ENCODE results near the gene TRIOBP.

Gene TRIOBP

GRCh38 chr22:37726241-37726887 is 29.5 kb downstream of the TRIOBP start:
- WGBS (ENCODE audit: extremely low coverage, insufficient coverage, low lambda C conversion rate): no CpG with 5 or more reads among the region's 20 CpGs
- H2AK5ac ChIP-seq (ENCODE audit: low read length): no peak overlapping the region
- no peak overlapping the region for H2BK5ac ChIP-seq (ENCODE audit: low read length)
- no peak overlapping the region for H4K8ac ChIP-seq (ENCODE audit: low read depth, low read length)
- H3K79me1 ChIP-seq (ENCODE audit: low read length): no peaks in the 10 kb centered on the region
- no peak overlapping the region for H2BK15ac ChIP-seq (replicated peaks; ENCODE audit: low read depth)
- no peak overlapping the region for H3K18ac ChIP-seq (ENCODE audit: low read length)
- H3K4me3 ChIP-seq (ENCODE audit: low read length): no peak overlapping the region
- H4K5ac ChIP-seq (ENCODE audit: low read length): no peak overlapping the region
- H3K4ac ChIP-seq (ENCODE audit: low read depth, low read length): no peak overlapping the region
- no peak overlapping the region for H3K56ac ChIP-seq (ENCODE audit: low read length)
- no peak overlapping the region for H3K9ac ChIP-seq (ENCODE audit: low read length)
- H3K79me2 ChIP-seq (ENCODE audit: control insufficient read depth, insufficient read depth, low read length): no peaks in the 10 kb centered on the region
- no peaks in the 10 kb centered on the region for H3K27me3 ChIP-seq (ENCODE audit: insufficient read depth, low read length, poor library complexity)
- no peak for DNase-seq
- no peaks in the 10 kb centered on the region for H3K4me1 ChIP-seq (ENCODE audit: control insufficient read depth, low read depth, low read length)
- H3K36me3 ChIP-seq (ENCODE audit: control insufficient read depth, insufficient read depth, low read length): no peaks in the 10 kb centered on the region
- no peak overlapping the region for H3K4me2 ChIP-seq (ENCODE audit: low read length)
- no peak overlapping the region for H2BK120ac ChIP-seq (ENCODE audit: low read depth, low read length)
- no peak overlapping the region for H3K23ac ChIP-seq (ENCODE audit: low read length)
- no peak overlapping the region for H3K27ac ChIP-seq (ENCODE audit: low read depth, low read length)

GRCh38 chr22:37728620-37729019 is 31.8 kb downstream of the TRIOBP start:
- no peak for DNase-seq
- Histone ChIP-seq H3K4me1 (ENCODE audit: control insufficient read depth, low read depth, low read length) (no peaks in the 10 kb centered on the region), H3K4me2 (ENCODE audit: low read length) (no peak overlapping the region), H3K9ac (ENCODE audit: low read length) (no peak overlapping the region), H3K56ac (ENCODE audit: low read length) (no peak overlapping the region), H3K79me1 (ENCODE audit: low read length) (no peaks in the 10 kb centered on the region), H3K27me3 (ENCODE audit: insufficient read depth, low read length, poor library complexity) (no peaks in the 10 kb centered on the region), H2BK120ac (ENCODE audit: low read depth, low read length) (no peak overlapping the region), H3K18ac (ENCODE audit: low read length) (no peak overlapping the region), H2AK5ac (ENCODE audit: low read length) (no peak overlapping the region), H4K5ac (ENCODE audit: low read length) (no peak overlapping the region), H3K4me3 (ENCODE audit: low read length) (no peak overlapping the region), H3K4ac (ENCODE audit: low read depth, low read length) (no peak overlapping the region), H3K23ac (ENCODE audit: low read length) (no peak overlapping the region), H3K27ac (ENCODE audit: low read depth, low read length) (no peak overlapping the region), H3K79me2 (ENCODE audit: control insufficient read depth, insufficient read depth, low read length) (no peaks in the 10 kb centered on the region), H3K36me3 (ENCODE audit: control insufficient read depth, insufficient read depth, low read length) (no peaks in the 10 kb centered on the region), H2BK5ac (ENCODE audit: low read length) (no peak overlapping the region), H2BK15ac (replicated peaks; ENCODE audit: low read depth) (no peak overlapping the region), H4K8ac (ENCODE audit: low read depth, low read length) (no peak overlapping the region)
- WGBS (ENCODE audit: extremely low coverage, insufficient coverage, low lambda C conversion rate): no CpG with 5 or more reads among the region's 1 CpG

- peak; percentile 61 for DNase-seq
- H4K5ac ChIP-seq (ENCODE audit: low read length): no peak overlapping the region
- H2BK120ac ChIP-seq (ENCODE audit: low read depth, low read length): no peak overlapping the region
- H3K4me1 ChIP-seq (ENCODE audit: control insufficient read depth, low read depth, low read length): no peaks in the 10 kb centered on the region
- H3K79me2 ChIP-seq (ENCODE audit: control insufficient read depth, insufficient read depth, low read length): no peaks in the 10 kb centered on the region
- H2BK15ac ChIP-seq (replicated peaks; ENCODE audit: low read depth): no peak overlapping the region
- H3K18ac ChIP-seq (ENCODE audit: low read length): no peak overlapping the region
- no peak overlapping the region for H3K4ac ChIP-seq (ENCODE audit: low read depth, low read length)
- H3K56ac ChIP-seq (ENCODE audit: low read length): no peak overlapping the region
- H2BK5ac ChIP-seq (ENCODE audit: low read length): no peak overlapping the region
- H3K36me3 ChIP-seq (ENCODE audit: control insufficient read depth, insufficient read depth, low read length): no peaks in the 10 kb centered on the region
- WGBS (ENCODE audit: extremely low coverage, insufficient coverage, low lambda C conversion rate): no CpG with 5 or more reads among the region's 13 CpGs
- no peak overlapping the region for H3K9ac ChIP-seq (ENCODE audit: low read length)
- no peaks in the 10 kb centered on the region for H3K27me3 ChIP-seq (ENCODE audit: insufficient read depth, low read length, poor library complexity)
- H2AK5ac ChIP-seq (ENCODE audit: low read length): no peak overlapping the region
- no peak overlapping the region for H3K4me3 ChIP-seq (ENCODE audit: low read length)
- no peak overlapping the region for H3K4me2 ChIP-seq (ENCODE audit: low read length)
- H3K79me1 ChIP-seq (ENCODE audit: low read length): no peaks in the 10 kb centered on the region
- no peak overlapping the region for H3K27ac ChIP-seq (ENCODE audit: low read depth, low read length)
- no peak overlapping the region for H4K8ac ChIP-seq (ENCODE audit: low read depth, low read length)
- H3K23ac ChIP-seq (ENCODE audit: low read length): no peak overlapping the region
Observed at GRCh38 chr22:37731804-37732471, 35.1 kb downstream of the TRIOBP start.

GRCh38 chr22:37732699-37733607 is 36.1 kb downstream of the TRIOBP start:
- H4K8ac ChIP-seq (ENCODE audit: low read depth, low read length): no peak overlapping the region
- H3K27ac ChIP-seq (ENCODE audit: low read depth, low read length): no peak overlapping the region
- H3K36me3 ChIP-seq (ENCODE audit: control insufficient read depth, insufficient read depth, low read length): no peaks in the 10 kb centered on the region
- H3K4me3 ChIP-seq (ENCODE audit: low read length): no peak overlapping the region
- H3K79me1 ChIP-seq (ENCODE audit: low read length): no peaks in the 10 kb centered on the region
- no peak overlapping the region for H4K5ac ChIP-seq (ENCODE audit: low read length)
- no peaks in the 10 kb centered on the region for H3K4me1 ChIP-seq (ENCODE audit: control insufficient read depth, low read depth, low read length)
- H3K27me3 ChIP-seq (ENCODE audit: insufficient read depth, low read length, poor library complexity): no peaks in the 10 kb centered on the region
- H3K18ac ChIP-seq (ENCODE audit: low read length): no peak overlapping the region
- no peak overlapping the region for H2BK5ac ChIP-seq (ENCODE audit: low read length)
- no peak overlapping the region for H3K4ac ChIP-seq (ENCODE audit: low read depth, low read length)
- H2BK120ac ChIP-seq (ENCODE audit: low read depth, low read length): no peak overlapping the region
- no peak overlapping the region for H3K23ac ChIP-seq (ENCODE audit: low read length)
- no peak overlapping the region for H2BK15ac ChIP-seq (replicated peaks; ENCODE audit: low read depth)
- no peak overlapping the region for H3K56ac ChIP-seq (ENCODE audit: low read length)
- WGBS (ENCODE audit: extremely low coverage, insufficient coverage, low lambda C conversion rate): no CpG with 5 or more reads among the region's 19 CpGs
- no peaks in the 10 kb centered on the region for H3K79me2 ChIP-seq (ENCODE audit: control insufficient read depth, insufficient read depth, low read length)
- no peak overlapping the region for H2AK5ac ChIP-seq (ENCODE audit: low read length)
- DNase-seq: no peak
- no peak overlapping the region for H3K9ac ChIP-seq (ENCODE audit: low read length)
- no peak overlapping the region for H3K4me2 ChIP-seq (ENCODE audit: low read length)

GRCh38 chr22:37733625-37734401 is 37.0 kb downstream of the TRIOBP start:
- Histone ChIP-seq H3K9ac (ENCODE audit: low read length) (no peak overlapping the region), H3K23ac (ENCODE audit: low read length) (no peak overlapping the region), H3K79me2 (ENCODE audit: control insufficient read depth, insufficient read depth, low read length) (no peaks in the 10 kb centered on the region), H4K8ac (ENCODE audit: low read depth, low read length) (no peak overlapping the region), H2BK5ac (ENCODE audit: low read length) (no peak overlapping the region), H3K18ac (ENCODE audit: low read length) (no peak overlapping the region), H3K27ac (ENCODE audit: low read depth, low read length) (no peak overlapping the region), H3K4me1 (ENCODE audit: control insufficient read depth, low read depth, low read length) (no peaks in the 10 kb centered on the region), H2AK5ac (ENCODE audit: low read length) (no peak overlapping the region), H3K56ac (ENCODE audit: low read length) (no peak overlapping the region), H4K5ac (ENCODE audit: low read length) (no peak overlapping the region), H3K36me3 (ENCODE audit: control insufficient read depth, insufficient read depth, low read length) (no peaks in the 10 kb centered on the region), H3K4ac (ENCODE audit: low read depth, low read length) (no peak overlapping the region), H3K27me3 (ENCODE audit: insufficient read depth, low read length, poor library complexity) (no peaks in the 10 kb centered on the region), H3K4me3 (ENCODE audit: low read length) (no peak overlapping the region), H2BK15ac (replicated peaks; ENCODE audit: low read depth) (no peak overlapping the region), H2BK120ac (ENCODE audit: low read depth, low read length) (no peak overlapping the region), H3K4me2 (ENCODE audit: low read length) (no peak overlapping the region), H3K79me1 (ENCODE audit: low read length) (no peaks in the 10 kb centered on the region)
- no peak for DNase-seq
- no CpG with 5 or more reads among the region's 11 CpGs for WGBS (ENCODE audit: extremely low coverage, insufficient coverage, low lambda C conversion rate)
